Neural cell (in vitro differentiated cells): ENCODE data around the gene LDLRAD4. TPM values are rescaled to one million over a fixed set of nuclear protein-coding genes. Genes with fewer than 3 reads are reported as not detected.

ENCODE experiments used
- H2AFZ ChIP-seq: fragments of 200-600, 300-800 bp; sonication (generic), shearing (Covaris generic); 2 replicates; pipeline ENCODE4 v1.6.0; 2014; ENCODE audit warnings: low read depth, mild to moderate bottlenecking, antibody characterized with exemption, low read length, moderate library complexity
- H3F3A ChIP-seq: fragments of 200-600 bp; shearing (Covaris generic); 2 replicates; pipeline ENCODE4 v1.6.1; 2016; ENCODE audit warnings: mild to moderate bottlenecking, moderate library complexity, mixed read lengths, antibody characterized with exemption, low read length; ENCODE audit not compliant: insufficient read depth, poor library complexity, severe bottlenecking
- H3K27ac ChIP-seq: fragments of 200-600, 300-800 bp; sonication (generic), shearing (Covaris generic); 2 replicates; pipeline ENCODE4 v1.5.1; 2014; ENCODE audit warnings: mild to moderate bottlenecking, low read length, moderate library complexity
- H3K27me3 ChIP-seq: fragments of 300-800, 200-600 bp; sonication (generic), shearing (Covaris generic); 2 replicates; pipeline ENCODE4 v1.6.0; 2014; ENCODE audit warnings: mild to moderate bottlenecking, low read depth, low read length, moderate library complexity; ENCODE audit not compliant: insufficient read depth
- H3K36me3 ChIP-seq: fragments of 300-800, 200-600 bp; sonication (generic), shearing (Covaris generic); 2 replicates; pipeline ENCODE4 v1.5.1; 2014; ENCODE audit warnings: mild to moderate bottlenecking, antibody characterized with exemption, low read length, moderate library complexity; ENCODE audit not compliant: insufficient read depth
- H3K4me2 ChIP-seq: fragments of 300-800, 200-600 bp; sonication (generic), shearing (Covaris generic); 2 replicates; pipeline ENCODE4 v1.6.0; 2014; ENCODE audit warnings: mild to moderate bottlenecking, low read length
- H3K4me3 ChIP-seq: fragments of 300-800, 200-600 bp; sonication (generic), shearing (Covaris generic); 2 replicates; pipeline ENCODE4 v1.5.1; 2014; ENCODE audit warnings: mild to moderate bottlenecking, low read length, moderate library complexity
- H3K79me2 ChIP-seq: fragments of 200-600 bp; shearing (Covaris generic); replicated peaks from 2 replicates; pipeline ENCODE4 v1.6.0; 2014; ENCODE audit warnings: mild to moderate bottlenecking, low read length, moderate library complexity; ENCODE audit not compliant: insufficient read depth
- H3K9ac ChIP-seq: fragments of 300-800, 200-600 bp; sonication (generic), shearing (Covaris generic); 2 replicates; pipeline ENCODE4 v1.6.1; 2016; ENCODE audit warnings: mild to moderate bottlenecking, low read length, mixed read lengths
- H3K9me2 ChIP-seq: fragments of 200-600 bp; shearing (Covaris generic); 2 replicates; pipeline ENCODE4 v1.6.1; 2016; ENCODE audit warnings: mild to moderate bottlenecking, low read length, mixed read lengths; ENCODE audit not compliant: insufficient read depth
- H3K9me3 ChIP-seq: fragments of 200-600, 300-800 bp; sonication (generic), shearing (Covaris generic); 2 replicates; pipeline ENCODE4 v1.6.1; 2016; ENCODE audit warnings: mild to moderate bottlenecking, mixed run types, low read length, moderate library complexity, mixed read lengths
- H4K20me1 ChIP-seq: fragments of 200-600 bp; shearing (Covaris generic); 2 replicates; pipeline ENCODE4 v1.6.1; 2016; ENCODE audit warnings: mild to moderate bottlenecking, mixed run types; ENCODE audit not compliant: insufficient read depth
- EP300 ChIP-seq: fragments of 450-650 bp; conservative IDR thresholded peaks from 2 replicates; pipeline ENCODE4 v1.6.1; 2014; ENCODE audit warnings: antibody characterized with exemption, mild to moderate bottlenecking, moderate library complexity; ENCODE audit not compliant: poor library complexity, severe bottlenecking
- EZH2 ChIP-seq: fragments of 200-600, 300-800 bp; shearing (Covaris generic), sonication (generic); IDR thresholded peaks from 2 replicates; pipeline ENCODE4 v1.6.1; 2014; ENCODE audit warnings: antibody characterized with exemption, low read length, borderline replicate concordance, mild to moderate bottlenecking; ENCODE audit not compliant: insufficient read depth, poor library complexity, severe bottlenecking
- MXI1 ChIP-seq: fragments of 450-650 bp; conservative IDR thresholded peaks from 2 replicates; pipeline ENCODE4 v1.6.1; 2014; ENCODE audit warnings: antibody characterized with exemption, mild to moderate bottlenecking; ENCODE audit not compliant: poor library complexity, severe bottlenecking
- POLR2AphosphoS5 ChIP-seq: IDR thresholded peaks from 2 replicates; pipeline ENCODE4 v1.6.1; 2012
- RAD21 ChIP-seq: fragments of 450-650 bp; conservative IDR thresholded peaks from 2 replicates; pipeline ENCODE4 v1.6.1; 2014; ENCODE audit warnings: antibody characterized with exemption, mild to moderate bottlenecking, moderate library complexity
- REST ChIP-seq: IDR thresholded peaks from 2 replicates; pipeline ENCODE4 v1.6.1; 2012; ENCODE audit warnings: borderline replicate concordance
- SMC3 ChIP-seq: fragments of 450-650 bp; conservative IDR thresholded peaks from 2 replicates; pipeline ENCODE4 v1.6.1; 2014; ENCODE audit warnings: antibody characterized with exemption, mild to moderate bottlenecking, moderate library complexity; ENCODE audit not compliant: poor library complexity
- TAF1 ChIP-seq: IDR thresholded peaks from 2 replicates; pipeline ENCODE4 v1.6.1; 2012; ENCODE audit warnings: low read depth
- polyA plus RNA-seq: library from polyadenylated mRNA; depleted of rRNA; stranded (reverse); fragments of >200 nt; gene quantifications from 2 replicates; pipeline ENCODE4 v1.2.3, GENCODE V29; 2014
- TF ChIP-seq, protein P1 (sequence below): fragments of 450-650 bp; IDR thresholded peaks from 2 replicates; pipeline ENCODE4 v1.5.1; 2014; ENCODE audit warnings: antibody characterized with exemption, mild to moderate bottlenecking, moderate library complexity; ENCODE audit not compliant: poor library complexity, severe bottlenecking

LDLRAD4 gene
- polyA plus RNA-seq, 1 donor from 2014 or later = 3.7 TPM

DNA sequence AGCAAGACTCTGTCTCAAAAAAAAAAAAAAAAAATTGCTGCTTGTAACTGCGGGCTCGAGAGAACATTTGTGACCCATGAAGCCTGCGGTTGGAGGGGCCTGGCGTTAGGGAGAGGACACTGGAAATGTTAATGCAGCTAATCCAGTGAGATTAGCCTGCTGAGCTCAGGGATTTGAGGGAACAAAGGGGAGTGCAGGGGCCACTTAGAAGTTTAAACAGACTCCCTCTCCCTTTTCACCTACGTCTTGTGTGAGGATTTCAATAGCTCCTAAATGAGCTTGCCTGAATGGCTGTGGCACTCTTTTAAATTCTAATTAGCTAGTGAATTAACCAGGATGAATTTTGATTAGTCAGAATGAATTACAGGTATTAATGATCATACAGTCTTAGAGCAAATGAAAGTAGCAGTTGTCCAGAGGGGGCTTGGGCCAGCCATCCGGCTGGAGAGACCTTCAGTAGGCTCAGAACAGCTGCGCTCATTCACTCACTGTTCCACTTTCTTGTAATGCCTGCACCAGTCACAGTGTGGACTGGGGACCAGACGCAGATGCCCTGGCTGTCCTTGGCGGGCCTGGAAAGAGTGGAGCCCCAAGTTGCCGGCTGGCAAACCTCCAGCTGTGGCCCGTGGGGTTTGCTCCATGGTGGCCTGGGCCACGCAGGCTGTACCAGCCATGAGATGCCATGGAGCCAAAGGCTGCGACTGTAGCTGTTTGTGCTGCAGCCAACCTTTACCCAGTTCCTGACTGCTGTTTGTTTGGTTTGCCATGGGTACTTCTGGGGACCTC is 20.8 kb downstream of the LDLRAD4 start:
- no peak overlapping the region for H3K9ac ChIP-seq
- H3K27me3 ChIP-seq = no peaks in the 10 kb centered on the region
- no peaks in the 10 kb centered on the region for H3K36me3 ChIP-seq
- H3K4me3 ChIP-seq = no peak overlapping the region
- no peaks in the 10 kb centered on the region for H3K9me3 ChIP-seq
- H3K4me2 ChIP-seq = no peak overlapping the region
- H3K79me2 ChIP-seq = no peaks in the 10 kb centered on the region
- H3F3A ChIP-seq = no peaks in the 10 kb centered on the region
- no peak for TF ChIP-seq RAD21
- no peak for TF ChIP-seq TAF1
- no peak for TF ChIP-seq SMC3
- TF ChIP-seq, protein P1, sequence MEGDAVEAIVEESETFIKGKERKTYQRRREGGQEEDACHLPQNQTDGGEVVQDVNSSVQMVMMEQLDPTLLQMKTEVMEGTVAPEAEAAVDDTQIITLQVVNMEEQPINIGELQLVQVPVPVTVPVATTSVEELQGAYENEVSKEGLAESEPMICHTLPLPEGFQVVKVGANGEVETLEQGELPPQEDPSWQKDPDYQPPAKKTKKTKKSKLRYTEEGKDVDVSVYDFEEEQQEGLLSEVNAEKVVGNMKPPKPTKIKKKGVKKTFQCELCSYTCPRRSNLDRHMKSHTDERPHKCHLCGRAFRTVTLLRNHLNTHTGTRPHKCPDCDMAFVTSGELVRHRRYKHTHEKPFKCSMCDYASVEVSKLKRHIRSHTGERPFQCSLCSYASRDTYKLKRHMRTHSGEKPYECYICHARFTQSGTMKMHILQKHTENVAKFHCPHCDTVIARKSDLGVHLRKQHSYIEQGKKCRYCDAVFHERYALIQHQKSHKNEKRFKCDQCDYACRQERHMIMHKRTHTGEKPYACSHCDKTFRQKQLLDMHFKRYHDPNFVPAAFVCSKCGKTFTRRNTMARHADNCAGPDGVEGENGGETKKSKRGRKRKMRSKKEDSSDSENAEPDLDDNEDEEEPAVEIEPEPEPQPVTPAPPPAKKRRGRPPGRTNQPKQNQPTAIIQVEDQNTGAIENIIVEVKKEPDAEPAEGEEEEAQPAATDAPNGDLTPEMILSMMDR = no peak
- no peak for TF ChIP-seq REST
- no peak for TF ChIP-seq MXI1
- no peak for TF ChIP-seq EZH2
- TF ChIP-seq POLR2AphosphoS5 = no peak
- no peak for TF ChIP-seq EP300
- H2AFZ ChIP-seq = no peak overlapping the region
- H3K27ac ChIP-seq = no peak overlapping the region
- no peaks in the 10 kb centered on the region for H3K9me2 ChIP-seq
- no peaks in the 10 kb centered on the region for H4K20me1 ChIP-seq

DNA sequence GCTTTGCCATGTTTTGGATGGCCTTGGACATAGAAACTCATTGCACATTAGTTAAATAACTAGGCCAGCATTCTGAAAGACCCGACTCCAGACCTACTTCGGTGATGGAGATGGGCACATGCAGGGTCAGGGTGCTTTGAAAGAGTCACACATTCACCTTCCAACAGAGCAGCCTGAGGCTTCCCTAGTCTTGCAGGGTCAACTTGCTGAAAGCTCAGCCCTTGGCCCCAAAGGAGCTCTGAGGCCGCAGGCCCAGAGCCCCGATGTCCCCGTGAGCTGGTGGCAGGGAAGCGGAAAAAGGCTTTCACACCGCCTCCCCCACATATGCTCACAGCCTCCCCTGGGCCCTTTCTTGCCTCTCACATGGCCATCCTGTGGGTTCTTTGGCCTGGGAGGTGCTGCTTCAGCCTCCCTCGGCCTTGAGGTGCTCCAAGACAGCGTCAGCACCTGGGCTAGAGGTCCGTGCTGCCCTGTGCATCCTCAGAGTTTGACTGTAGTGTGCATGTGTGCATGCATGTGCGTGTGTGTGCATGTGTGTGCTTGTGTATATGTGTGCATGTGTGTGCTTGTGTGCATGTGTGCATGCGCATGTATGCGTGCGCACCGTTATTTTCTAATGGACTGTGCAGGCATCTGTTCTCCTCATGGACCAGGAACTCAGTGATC is 21.6 kb downstream of the LDLRAD4 start:
- no peak overlapping the region for H3K4me2 ChIP-seq
- H3F3A ChIP-seq = no peaks in the 10 kb centered on the region
- H3K9ac ChIP-seq = no peak overlapping the region
- H3K27ac ChIP-seq = no peak overlapping the region
- no peaks in the 10 kb centered on the region for H3K27me3 ChIP-seq
- no peaks in the 10 kb centered on the region for H3K9me2 ChIP-seq
- TF ChIP-seq TAF1 (no peak), EP300 (no peak), RAD21 (no peak), SMC3 (no peak), REST (no peak), MXI1 (no peak), EZH2 (no peak), POLR2AphosphoS5 (no peak)
- TF ChIP-seq, protein P1 = no peak
- H3K4me3 ChIP-seq = no peak overlapping the region
- H3K36me3 ChIP-seq = no peaks in the 10 kb centered on the region
- H3K79me2 ChIP-seq = no peaks in the 10 kb centered on the region
- H4K20me1 ChIP-seq = no peaks in the 10 kb centered on the region
- H3K9me3 ChIP-seq = no peaks in the 10 kb centered on the region
- H2AFZ ChIP-seq = no peak overlapping the region
